Retinal pigment epithelial cell (primary cell): ENCODE data around the gene MSRB2.

ENCODE experiments used
- DNase-seq: peaks from one replicate; pipeline ENCODE4 v3.0.0-alpha.2; 2010; ENCODE audit warnings: low read depth
- H3K4me3 ChIP-seq: 2 replicates; pipeline ENCODE4 v1.5.1; 2011; ENCODE audit warnings: mild to moderate bottlenecking, low read length, control low read depth, moderate library complexity
- TF ChIP-seq, protein P1 (sequence below): conservative IDR thresholded peaks from 2 replicates; pipeline ENCODE4 v1.5.1; 2011; ENCODE audit warnings: low read depth, low read length, control low read depth, inconsistent platforms

MSRB2 gene

DNA sequence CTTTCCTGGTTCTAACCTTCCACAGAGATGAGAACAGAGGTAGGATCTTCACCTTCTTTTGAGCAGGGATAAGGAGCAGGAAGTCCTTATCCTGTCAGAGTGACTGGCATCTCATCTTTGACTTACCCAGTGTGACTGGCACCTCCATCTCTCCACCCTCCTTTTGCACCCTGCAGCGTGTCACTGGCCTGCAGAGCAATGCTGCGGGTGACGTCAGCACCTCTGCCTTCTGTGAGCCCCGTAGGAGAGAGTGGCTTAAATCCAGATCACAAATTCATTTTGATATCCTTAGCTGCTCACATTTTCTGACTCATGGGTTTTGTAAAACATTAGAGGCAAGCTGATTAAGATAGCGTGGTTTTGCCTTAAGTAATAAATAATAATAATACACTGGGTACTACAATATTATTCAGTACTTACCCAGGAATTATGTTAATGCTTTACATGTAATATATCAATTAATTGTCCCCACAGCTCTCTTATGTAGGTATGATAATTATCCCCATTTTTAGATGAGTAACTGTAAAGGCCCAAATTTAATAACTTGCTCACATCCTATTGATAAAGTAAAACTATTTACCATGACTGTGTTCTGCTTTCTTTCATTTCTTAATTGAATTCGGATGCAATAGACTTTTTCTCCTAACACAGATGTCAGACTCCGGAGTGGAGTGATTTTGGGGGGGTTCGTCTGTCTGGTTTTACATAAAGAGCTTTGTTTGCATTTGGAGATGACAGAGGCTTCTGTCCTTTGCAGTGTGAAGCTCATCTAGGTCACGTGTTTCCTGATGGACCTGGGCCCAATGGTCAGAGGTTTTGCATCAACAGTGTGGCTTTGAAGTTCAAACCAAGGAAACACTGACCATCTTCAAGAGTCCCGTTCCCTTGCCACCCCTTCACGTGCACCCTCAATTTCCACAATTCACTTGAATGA, 24.9 kb downstream of the MSRB2 start:
- no peak for DNase-seq
- TF ChIP-seq, protein P1, sequence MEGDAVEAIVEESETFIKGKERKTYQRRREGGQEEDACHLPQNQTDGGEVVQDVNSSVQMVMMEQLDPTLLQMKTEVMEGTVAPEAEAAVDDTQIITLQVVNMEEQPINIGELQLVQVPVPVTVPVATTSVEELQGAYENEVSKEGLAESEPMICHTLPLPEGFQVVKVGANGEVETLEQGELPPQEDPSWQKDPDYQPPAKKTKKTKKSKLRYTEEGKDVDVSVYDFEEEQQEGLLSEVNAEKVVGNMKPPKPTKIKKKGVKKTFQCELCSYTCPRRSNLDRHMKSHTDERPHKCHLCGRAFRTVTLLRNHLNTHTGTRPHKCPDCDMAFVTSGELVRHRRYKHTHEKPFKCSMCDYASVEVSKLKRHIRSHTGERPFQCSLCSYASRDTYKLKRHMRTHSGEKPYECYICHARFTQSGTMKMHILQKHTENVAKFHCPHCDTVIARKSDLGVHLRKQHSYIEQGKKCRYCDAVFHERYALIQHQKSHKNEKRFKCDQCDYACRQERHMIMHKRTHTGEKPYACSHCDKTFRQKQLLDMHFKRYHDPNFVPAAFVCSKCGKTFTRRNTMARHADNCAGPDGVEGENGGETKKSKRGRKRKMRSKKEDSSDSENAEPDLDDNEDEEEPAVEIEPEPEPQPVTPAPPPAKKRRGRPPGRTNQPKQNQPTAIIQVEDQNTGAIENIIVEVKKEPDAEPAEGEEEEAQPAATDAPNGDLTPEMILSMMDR, result no peak
- H3K4me3 ChIP-seq, result no peak overlapping the region

DNA sequence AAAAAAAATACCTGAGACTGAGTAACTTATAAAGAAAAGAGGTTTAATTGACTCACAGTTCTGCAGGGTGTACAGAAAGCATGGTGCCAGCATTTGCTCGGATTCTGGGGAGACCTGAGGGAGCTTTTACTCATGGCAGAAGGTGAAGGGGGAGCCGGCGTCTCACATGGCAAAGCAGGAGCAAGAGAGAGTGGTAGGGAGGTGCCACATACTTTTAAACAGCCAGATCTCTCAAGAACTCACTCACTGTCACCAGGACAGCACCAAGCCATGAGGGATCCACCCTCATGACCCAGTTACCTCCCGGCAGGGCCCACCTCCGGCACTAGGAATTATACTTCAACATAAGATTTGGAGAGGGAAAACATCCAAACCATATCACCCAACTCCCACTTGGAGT, 25.8 kb downstream of the MSRB2 start:
- no peak overlapping the region for H3K4me3 ChIP-seq
- TF ChIP-seq, protein P1, result no peak
- no peak for DNase-seq

DNA sequence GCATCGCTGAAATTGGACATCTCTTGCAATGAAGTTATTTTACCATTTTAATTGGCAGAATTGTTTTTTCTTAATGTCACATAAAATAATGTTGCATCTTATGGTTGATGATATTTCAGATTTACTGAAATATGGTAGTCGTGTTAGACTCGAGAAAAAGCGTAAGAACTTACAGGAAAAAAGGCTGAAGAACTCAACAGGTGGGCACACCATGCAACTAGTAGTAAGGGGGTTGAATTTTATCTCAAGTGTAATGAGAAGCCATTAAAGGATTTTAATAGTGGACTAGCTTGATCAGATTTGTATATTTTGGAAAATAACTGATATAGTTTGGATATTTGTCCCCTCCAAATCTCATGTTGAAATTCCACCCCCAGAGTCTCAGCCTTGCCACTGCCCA, 41.1 kb downstream of the MSRB2 start:
- TF ChIP-seq, protein P1, result no peak
- no peak for DNase-seq
- no peak overlapping the region for H3K4me3 ChIP-seq

DNA sequence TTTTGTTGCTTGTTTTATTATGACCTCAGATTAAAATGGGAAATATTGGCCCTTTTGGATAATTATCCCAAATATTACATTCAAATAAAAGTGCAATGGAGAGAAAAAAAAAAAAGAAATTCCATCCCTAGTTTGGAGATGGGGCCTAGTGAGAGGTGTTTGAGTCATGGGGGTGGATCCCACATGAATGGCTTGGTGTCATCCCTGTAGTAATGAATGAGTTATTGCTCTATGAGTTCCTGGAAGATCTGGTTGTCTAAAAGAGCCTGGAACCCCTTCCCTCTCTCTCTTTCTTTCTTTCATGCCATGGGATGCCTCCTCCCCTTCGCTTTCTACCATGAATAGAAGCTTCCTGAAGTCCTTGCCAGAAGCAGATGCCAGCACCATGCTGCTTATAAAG, 44.3 kb downstream of the MSRB2 start:
- TF ChIP-seq, protein P1, result no peak
- DNase-seq, result no peak
- no peak overlapping the region for H3K4me3 ChIP-seq

DNA sequence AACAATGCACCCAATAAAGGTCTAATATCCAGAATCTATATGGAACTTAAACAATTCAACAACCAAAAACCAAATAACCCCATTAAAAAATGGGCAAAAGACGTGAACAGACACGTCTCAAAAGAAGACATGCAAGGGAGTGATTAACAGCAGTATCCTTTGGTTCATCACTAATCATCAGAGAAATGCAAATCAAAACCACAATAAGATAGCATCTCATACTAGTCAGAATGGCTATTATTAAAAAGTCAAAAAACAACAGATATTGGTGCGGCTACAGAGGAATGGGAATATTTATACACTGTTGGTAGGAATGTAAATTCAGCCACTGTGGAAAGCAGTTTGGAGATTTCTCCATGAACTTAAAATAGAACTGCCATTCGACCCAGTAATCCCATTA, 46.6 kb downstream of the MSRB2 start:
- no peak for DNase-seq
- no peak overlapping the region for H3K4me3 ChIP-seq
- TF ChIP-seq, protein P1, result no peak

DNA sequence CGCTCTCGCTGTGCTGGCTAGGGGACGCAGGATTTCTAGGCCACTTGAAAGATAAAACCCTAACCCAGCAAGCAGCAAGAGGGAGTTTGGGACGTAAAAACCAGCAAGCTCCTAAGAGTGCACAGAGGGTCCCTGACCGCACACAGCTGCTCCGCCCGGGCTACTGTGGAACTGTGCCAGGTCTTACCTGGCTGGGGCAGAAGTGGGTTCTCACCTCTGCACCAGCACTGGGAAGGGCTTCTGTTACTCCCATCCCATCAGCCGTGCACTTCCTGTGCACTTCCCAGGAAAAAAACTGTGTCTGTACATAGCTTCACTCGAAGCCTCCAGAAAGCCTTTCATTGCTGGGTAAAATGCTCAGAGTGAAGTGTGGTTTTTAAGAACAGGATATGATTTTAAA, 50.9 kb downstream of the MSRB2 start:
- no peak overlapping the region for H3K4me3 ChIP-seq
- no peak for DNase-seq
- TF ChIP-seq, protein P1, result no peak

DNA sequence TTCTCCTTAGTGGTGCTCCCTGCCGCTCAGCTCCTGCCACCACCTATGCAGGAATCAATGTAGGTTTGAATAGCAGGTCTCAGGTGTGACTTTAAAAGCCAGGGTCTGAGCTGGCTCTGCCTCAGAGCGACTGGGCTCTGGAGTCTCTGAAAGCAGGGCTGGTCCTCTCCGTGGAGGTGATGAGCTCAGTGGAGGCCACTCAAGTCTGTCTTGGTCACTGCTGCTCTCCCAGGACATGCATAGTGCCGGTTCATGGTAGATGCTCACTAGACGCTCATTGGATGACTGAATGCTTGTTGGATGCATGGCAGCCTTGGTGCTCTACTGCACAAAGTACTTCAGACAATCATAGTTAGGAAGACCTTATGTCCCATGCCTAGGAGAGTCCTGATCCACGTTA, 51.7 kb downstream of the MSRB2 start:
- TF ChIP-seq, protein P1, result no peak
- H3K4me3 ChIP-seq, result no peak overlapping the region
- no peak for DNase-seq
